NCI-H146 treated with DMSO at 0.1 percent for 48 hours (cell line): Measurements from ENCODE around the gene SCT.

Source experiments
- DNase-seq: peaks from one replicate; lab custom pipeline; 2025; ENCODE audit not compliant: unreplicated experiment; lab: John Stamatoyannopoulos, UW

Gene SCT

DNA sequence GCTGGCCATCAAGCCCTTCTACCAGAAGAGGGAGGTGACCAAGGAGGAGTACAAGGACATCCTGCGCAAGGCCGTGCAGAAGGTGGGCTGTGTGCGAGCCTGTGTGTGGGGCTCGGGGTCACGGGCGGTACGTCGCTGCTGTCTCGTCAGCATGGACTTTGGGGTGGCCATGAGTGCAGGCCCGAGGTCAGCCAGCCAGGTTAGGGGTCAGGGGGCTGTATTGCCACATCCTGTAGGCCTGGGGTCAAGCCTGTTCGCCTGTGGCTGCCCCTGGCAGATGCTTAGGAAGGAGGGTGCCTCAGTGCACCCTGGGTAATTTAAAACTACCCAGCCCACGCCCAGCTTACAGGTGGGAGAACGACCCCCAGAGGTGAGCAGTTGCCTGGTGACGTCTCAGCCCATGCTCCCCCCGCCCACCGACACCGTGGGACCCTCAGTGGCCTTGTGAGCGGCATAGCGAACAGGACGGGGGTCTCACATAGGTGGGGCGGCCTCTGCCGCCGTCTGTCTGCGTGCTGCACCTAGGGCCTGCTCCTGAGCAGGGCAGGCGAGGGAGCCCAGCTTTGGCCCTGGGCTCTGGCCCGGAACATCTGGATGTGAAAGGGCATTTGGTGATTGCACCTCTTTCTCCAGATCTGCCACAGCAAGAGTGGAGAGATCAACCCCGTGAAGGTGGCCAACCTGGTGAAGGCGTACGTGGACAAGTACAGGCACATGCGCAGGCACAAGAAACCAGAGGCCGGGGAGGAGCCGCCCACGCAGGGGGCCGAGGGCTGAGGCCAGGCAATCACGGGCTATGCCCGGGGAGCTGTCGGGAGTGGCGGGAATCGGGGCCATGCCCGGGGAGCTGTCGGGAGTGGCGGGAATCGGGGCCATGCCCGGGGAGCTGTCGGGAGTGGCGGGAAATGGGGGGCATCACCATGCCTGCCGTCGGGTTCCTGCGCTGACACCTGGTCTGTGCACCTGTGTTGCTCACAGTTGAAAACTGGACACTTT, 15.7 kb downstream of the SCT start:
- no peak for DNase-seq

DNA sequence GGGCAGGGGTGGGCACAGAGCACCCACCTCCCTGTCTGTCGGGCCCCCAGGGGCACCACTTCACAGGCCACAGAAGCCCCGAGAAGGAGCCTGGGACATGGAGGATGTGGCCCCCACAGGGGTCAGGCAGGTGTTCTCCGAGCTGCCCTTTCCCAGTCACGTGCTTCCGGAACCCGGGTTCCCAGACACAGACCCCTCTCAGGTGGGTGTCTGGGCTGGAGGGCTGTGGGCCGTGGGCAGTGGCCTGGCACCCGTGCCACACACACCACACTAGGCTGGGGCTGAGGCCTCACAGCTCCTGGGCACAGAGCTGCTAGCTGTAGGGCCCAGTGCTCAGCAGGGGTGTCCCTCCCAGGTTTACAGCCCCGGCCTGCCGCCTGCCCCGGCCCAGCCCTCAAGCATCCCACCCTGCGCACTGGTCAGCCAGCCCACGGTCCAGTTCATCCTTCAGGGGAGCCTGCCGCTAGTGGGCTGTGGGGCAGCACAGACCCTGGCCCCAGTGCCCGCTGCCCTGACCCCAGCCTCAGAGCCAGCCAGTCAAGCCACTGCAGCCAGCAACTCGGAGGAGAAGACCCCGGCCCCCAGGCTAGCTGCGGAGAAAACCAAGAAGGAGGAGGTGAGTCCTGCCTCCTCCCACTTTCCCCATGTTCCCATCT, 16.7 kb downstream of the SCT start:
- no peak for DNase-seq

DNA sequence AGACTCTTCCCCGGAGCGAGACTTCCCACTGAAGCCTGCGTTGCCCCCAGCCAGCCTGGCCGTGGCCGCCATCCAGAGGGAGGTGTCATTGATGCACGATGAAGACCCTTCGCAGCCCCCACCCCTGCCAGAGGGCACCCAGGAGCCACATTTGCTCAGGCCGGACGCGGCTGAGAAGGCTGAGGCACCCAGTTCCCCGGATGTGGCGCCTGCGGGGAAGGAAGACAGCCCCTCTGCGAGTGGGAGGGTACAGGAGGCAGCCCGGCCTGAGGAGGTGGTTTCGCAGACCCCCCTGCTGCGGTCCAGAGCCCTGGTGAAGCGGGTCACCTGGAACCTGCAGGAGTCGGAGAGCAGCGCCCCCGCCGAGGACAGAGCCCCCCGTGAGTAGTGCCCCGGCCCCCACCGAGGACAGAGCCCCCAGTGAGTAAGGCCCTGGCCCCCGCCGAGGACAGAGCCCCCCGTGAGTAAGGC, 17.6 kb downstream of the SCT start:
- DNase-seq: no peak

DNA sequence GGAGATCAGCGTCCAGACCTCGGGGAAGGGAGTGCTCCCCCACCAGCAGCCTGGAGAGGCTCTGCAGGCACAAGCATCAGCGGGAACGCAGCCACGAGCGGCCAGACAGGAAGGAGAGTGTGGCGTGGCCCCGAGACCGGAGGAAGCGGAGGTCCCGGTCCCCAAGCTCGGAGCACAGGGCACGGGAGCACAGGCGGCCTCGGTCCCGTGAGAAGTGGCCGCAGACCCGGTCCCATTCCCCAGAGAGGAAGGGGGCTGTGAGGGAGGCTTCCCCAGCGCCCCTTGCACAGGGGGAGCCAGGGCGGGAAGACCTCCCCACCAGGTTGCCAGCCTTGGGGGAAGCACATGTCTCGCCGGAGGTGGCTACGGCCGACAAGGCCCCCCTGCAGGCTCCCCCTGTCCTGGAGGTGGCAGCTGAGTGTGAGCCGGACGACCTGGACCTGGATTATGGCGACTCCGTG, 18.2 kb downstream of the SCT start:
- no peak for DNase-seq

DNA sequence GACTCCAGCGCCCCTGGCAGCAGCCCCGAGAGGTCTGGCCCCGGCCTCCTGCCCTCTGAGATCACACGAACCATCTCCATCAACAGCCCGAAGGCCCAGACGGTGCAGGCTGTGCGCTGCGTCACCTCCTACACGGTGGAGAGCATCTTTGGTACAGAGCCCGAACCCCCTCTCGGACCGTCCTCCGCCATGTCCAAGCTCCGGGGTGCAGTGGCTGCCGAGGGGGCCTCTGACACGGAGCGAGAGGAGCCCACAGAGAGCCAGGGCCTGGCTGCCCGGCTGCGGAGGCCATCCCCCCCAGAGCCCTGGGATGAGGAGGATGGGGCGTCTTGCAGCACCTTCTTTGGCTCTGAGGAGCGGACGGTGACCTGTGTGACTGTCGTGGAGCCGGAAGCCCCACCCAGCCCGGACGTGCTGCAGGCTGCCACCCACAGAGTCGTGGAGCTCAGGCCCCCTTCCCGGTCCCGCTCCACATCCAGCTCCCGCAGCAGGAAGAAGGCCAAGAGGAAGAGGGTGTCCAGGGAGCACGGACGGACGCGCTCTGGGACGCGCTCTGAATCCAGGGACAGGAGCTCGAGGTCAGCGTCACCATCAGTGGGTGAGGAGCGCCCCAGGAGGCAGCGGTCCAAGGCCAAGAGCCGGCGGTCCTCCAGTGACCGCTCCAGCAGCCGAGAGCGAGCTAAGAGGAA, 18.9 kb downstream of the SCT start:
- no peak for DNase-seq

DNA sequence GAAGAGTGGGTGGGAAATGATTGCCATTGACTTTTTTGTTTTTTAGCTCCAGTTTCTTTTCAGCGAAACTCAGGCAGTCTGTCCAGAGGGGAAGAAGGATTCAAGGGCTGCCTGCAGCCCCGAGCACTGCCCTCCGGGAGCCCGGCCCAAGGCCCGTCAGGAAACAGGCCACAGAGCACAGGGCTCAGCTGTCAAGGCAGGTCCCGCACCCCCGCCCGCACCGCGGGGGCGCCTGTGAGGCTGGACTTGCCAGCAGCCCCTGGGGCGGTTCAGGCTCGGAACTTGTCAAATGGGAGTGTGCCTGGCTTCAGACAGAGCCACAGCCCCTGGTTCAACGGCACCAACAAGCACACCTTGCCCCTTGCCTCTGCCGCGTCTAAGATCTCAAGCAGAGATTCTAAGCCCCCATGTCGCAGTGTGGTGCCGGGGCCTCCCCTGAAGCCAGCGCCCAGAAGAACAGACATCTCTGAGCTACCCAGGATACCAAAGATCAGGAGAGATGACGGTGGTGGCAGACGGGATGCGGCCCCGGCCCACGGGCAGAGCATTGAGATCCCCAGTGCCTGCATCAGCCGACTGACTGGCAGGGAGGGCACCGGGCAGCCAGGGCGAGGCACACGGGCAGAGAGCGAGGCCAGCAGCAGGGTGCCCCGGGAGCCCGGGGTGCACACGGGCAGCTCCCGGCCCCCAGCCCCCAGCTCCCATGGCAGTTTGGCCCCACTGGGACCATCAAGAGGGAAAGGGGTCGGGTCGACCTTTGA, 19.8 kb downstream of the SCT start:
- no peak for DNase-seq

DNA sequence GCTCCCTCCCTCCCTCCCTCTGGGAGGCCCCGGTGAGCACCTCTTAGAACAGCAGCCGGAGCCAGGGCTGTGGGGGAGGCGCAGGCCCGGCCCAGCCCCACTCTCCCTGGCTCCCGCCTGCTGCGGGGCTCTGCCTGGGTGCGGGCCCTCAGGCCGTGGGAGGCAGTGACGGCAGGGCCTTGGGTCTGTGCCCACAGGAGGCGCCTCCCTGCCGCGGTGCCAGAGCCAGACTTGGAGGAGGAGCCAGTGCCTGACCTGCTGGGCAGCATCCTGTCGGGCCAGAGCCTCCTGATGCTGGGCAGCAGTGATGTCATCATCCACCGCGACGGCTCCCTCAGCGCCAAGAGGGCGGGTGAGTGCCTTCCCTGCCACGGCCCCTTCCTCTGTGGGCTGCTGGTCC, 20.7 kb downstream of the SCT start:
- no peak for DNase-seq

DNA sequence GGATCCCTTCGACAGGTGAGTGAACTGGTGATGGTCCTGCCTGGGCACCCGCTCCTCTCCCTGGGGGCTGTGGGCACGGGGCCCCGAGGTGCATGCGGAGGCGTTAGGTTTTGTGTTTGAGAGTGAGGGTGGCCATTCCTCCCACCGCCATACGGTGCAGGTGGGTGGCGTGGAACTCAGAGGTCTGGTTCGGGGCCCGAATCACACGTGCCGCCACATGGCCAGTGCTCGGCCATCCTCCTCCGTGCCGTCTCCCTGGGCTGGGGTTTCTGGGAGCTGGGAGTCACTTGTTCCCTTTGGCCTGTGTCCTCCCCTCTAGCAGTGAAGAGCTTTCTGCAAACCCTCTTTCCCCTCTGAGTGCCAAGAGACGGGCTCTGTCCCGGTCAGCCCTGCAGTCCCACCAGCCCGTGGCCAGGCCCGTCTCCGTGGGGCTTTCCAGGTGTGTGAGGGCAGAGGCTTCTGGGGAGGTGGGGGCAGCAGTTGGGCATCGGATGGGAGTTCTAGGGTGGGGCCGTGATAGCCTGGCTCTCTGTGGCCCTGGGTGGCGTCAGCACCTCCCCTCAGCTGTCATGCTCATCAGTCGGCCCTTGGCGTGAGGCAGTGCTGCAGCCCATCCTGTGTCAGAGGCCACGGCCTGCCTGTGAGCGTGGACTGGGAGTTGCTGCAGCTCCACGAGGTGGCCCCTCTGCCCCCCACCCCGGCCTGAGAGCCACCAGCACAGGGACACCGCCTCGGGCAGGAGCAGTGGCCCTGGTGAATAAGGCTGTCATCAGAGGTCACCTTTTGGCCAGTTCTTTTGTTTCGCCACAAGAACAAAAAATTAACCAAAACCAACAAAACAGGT, 21.5 kb downstream of the SCT start:
- DNase-seq: no peak

DNA sequence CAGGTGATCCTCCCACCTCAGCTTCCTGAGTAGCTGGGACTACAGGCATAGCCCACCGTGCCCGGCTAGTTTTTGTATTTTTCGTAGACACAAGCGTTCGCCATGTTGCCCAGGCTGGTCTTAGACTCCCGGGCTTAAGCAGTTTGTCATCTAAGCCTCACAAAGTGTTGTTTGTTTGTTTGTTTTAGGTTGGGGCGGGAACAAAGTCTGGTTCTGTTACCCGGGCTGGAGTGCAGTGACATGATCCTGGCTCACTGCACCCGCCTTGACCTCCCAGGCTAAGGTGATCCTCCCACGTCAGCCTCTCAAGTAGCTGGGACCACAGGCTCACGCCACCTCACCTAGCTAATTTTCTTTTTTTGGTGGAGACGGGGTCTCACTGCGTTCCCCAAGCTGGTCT, 23.8 kb downstream of the SCT start:
- no peak for DNase-seq

DNA sequence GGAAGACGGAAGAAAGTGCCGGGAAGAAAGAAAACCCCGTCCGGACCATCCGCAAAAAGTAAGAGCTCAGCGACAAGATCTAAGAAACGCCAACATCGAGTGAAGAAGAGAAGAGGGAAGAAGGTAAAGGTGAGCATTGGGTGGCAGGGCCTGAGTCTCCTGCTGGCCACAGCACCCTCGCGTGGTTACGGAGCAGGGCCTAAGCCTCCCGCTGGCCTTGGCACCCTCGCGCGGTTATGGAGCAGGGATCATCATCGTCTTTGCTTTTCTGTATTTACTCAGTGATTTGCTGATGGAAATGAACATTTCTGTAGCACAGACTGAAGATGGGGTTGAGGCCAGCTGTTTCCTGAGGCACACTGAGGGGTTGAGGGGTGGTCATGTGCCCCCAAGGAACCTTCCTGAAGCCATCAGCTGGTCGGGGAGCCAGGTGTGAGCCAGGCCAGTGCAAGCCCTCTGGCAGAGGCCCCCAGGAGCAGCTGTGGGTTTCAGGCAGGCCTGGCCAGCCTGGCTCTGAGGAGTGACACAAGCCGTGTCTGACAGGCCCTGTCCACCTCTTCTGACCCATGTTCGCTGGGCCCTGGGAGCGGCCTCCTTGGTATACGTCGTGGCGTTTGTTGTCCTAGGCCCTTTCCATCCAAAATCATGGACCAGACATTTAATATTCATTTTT, 25.3 kb downstream of the SCT start:
- no peak for DNase-seq

DNA sequence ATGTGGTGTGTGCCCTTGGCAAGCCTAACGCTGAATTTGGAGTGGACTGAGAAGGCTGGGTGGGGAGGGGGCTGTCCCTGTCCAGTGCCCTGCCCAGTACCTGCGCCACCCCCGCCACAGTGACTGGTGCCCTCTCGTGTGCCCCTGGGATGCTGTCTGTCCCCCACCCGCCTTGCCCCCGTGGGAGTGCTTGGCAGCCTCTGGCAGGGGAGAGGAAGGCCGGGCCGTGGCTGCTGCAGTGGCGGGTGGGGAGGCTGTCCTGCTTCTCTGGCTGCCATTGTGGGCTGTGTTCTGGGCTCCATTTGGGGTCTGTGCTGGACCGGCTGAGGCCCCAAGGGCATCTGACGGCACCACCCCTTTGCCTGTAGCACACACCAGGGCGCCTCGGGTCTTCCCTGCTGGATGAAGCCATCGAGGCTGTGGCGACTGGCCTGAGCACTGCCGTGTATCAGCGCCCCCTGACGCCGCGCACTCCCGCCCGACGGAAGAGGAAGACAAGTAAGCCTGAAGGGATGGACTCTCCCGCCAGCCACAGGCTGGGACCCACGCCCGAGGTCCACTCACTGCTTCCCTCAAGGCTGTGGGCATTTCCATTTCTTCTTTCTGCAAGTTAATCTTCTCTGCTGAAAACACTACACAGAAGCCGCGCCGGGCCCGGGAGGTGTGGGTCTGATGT, 28.8 kb downstream of the SCT start:
- no peak for DNase-seq

DNA sequence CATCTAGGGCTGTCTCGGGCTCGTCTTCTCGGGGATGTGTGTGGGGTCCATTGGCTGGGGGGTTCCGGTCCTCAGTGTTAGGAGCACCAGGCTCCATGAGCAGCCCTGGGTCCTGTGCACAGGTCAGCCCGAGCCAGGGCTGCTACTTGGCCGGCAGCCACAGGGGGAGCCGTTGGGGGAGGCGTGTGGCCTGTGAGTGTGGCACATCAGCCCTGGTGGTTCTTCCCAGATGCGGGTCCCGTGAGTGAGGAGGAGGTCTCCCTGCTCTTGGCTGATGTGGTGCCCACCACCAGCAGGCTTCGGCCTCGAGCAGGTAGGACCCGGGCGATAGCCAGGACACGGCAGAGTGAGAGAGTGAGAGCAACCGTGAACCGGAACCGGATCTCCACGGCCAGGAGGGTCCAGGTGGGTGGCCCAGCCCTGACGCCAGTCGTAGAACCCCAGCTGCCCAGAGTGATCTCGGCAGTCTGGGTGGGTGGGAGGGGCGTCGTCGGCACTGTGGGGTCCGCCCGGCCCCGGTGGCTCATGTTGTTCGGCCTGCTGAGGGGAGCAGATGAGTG, 29.7 kb downstream of the SCT start:
- DNase-seq: no peak

DNA sequence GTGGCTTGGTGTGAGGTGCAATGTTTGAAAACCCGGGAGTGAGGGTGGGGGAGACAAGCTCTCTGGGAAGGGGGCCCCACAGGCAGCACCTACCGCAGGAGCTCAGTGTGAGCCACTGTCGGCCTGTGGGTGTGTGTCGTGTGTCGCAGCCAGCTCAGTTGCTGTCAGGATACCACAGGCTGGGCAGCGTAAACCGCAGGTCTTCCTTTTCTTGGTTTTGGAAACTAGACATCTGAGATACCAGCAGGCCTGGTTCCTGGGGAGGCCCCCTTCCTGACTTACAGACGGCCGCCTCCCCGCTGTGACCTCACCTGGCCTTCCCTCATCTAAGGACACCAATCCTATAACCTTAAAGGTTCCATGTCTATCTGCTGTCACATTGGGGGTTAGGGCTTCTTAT, 30.6 kb downstream of the SCT start:
- no peak for DNase-seq

DNA sequence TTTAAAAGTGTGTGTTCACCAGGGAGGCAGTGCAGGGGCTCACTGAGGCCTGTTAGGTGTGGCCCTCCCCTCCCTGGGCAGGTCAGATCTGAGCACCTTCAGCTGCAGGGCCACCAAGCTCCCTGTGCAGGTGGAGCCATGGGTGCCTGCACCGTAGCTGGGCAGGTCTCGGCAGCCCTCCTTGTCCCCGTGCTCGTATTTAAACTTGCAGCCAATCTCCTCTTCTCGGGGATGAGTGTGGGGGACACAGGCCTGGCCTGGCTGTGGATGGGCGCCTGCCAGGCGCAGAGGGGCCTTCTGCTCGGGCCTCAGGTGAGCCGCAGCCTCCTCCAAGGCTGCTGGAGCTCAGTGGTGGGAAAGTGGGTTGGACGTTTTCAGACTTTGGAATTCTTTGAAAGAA, 31.6 kb downstream of the SCT start:
- DNase-seq: no peak

DNA sequence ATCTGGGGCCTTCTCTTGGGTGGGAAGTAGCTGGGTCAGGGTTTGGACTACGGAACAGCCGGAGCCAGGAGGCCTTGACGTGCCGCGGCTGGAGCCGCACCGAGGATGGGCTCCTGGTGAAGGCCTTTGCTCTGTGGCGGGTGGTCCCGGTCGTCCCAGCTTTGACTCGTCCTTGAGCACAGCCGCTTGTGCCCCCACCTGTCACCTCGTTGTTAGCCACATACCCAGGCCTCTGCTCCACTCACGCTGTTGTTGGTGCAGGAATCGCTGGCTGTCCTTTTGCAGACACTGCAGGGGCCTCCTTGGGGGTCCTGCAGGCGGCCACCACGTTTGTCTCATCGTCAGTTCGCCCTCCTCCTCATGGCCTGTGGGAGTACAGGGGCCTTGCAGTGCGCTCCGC, 33.6 kb downstream of the SCT start:
- no peak for DNase-seq

DNA sequence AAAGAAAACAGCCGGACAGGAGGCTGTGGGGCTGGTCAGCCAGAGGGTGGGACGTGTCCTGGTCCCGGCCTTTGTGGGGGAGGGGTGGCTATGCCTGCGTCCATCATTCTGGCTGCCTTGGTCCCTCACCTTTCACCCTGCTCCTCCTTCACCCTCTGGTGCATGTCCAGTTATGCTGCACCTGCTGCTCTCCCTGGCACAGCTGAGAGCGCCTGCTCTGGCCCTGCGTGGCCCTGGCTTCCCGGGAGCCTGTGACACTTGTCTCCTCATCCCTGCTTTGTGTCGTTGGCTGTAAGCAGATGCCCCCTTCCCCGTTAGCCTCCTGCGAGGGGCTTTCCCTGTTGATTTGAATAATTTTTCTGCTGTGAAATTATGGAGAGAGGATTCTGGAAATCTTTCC, 34.1 kb downstream of the SCT start:
- DNase-seq: no peak

DNA sequence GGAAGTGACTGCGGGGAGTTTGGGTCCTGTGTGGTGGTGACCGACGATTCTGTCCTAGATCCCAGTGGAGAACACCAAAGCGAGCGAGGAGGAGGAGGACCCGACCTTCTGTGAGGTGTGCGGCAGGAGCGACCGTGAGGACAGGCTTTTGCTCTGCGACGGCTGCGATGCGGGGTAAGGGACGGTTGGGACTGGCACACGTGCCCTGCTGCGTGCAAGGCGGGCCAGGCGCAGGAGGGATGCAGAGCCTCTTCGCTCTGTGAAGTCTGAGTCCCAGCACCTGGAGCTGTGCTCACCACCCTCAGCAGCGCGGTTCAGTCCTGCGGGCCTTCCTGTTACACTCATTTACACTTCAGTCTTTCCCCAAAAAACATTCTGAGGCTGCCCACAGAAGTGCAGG, 34.5 kb downstream of the SCT start:
- DNase-seq: no peak

DNA sequence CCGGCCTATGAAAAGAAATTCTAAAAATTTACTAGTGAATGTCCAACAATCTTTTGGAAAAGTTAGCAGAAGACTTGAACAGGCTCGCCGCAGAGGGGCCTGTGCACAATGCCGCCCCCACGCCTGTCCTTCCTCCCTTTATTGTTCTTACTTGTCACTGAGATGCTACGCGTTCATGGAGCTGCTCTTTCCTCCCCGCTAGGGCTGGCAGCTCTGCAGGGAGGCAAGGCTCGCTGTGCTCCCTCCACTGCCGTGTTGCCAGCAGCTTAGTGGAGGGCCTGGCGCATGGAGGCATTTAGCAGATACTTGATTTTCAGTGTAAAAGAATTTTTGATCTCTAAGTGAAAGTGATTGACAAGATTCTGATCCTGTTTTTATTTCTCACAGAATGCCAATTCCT, 36.0 kb downstream of the SCT start:
- no peak for DNase-seq

DNA sequence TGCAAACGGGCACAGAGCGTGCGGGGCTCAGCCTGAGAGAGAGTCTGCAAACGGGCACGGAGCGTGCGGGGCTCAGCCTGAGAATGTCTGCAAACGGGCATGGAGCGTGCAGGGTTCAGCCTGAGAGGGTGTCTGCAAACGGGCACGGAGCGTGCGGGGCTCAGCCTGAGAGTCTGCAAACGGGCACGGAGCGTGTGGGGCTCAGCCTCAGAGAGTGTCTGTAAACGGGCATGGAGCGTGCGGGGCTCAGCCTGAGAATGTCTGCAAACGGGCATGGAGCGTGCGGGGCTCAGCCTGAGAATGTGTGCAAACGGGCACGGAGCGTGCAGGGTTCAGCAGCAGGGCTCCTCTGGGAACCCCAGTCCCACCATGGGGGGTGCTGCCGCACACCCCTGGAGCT, 37.2 kb downstream of the SCT start:
- no peak for DNase-seq
